Measurements from ENCODE around the gene EIF4A2.

Gene EIF4A2

DNA sequence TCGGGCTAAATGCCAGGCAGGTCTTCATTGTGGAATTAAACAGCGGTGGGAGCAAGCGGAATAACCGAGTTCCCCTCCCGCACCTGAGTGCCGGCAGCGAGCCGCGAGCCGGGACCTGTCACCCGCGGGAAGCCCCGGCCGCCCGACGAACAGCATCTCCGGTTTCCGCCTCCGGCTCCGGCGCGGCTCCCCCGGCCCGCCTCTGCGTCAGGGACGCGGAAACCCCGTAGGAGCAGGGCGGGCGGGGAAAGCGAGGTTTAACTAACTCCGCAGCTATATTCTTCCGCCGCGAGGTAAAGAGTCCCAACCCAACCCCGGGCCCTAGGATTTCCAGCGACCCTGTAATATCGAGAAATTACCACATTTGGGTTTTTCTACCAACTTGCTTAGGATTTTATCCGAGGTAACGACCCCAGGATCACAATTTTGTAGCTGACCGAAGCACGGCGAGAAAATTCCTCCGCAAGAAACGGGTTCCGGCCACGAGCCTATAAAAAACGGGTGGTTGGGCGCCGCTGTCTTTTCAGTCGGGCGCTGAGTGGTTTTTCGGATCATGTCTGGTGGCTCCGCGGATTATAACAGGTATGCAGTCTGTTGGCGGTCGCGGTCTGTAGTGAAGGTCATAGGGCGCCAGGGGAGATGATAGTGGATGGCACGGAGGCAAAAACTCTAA lies at the start of gene EIF4A2:
TSS of gene EIF4A2 (plus strand) at position 520 of the 673 bp plus-strand sequence. CDS start at position 554, 34 bp downstream.
- DNase-seq (ENCODE audit: low spot score) = peak; percentile 95

DNA sequence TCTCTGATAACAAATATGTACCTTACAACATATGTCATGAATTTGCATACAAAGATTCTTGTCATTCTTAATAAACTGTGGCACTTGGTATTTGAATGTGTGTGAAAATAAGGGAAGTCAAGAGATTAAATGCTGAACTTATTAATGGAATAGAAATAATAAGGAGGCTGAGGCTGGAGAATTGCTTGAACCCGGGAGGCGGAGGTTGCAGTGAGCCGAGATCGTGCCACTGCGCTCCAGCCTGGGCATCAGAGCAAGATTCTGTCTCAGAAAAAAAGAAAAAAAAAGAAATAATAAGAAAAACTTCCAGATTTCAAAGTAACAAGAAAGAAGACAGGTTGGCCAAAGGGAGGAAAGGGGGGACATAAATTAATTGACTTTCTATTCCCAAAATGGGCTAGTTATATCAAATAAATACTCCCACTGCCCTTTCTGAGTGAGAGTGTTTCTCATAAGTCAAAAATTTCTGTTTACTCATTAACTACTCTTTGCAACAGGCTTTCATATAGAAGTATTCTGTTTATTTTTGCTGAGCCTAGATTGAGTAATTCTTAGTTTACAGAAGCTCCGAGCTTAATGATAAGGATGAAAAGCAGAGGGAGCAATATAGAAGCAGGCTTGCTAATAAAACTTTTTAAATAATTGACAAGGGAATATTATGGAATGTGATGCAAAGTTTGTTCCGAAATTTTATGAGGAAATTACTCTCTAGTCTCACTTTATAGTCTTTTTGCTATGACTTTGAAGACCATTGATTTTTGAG lies 40.6 kb upstream of the EIF4A2 start:
- no peak for DNase-seq (ENCODE audit: low spot score)

DNA sequence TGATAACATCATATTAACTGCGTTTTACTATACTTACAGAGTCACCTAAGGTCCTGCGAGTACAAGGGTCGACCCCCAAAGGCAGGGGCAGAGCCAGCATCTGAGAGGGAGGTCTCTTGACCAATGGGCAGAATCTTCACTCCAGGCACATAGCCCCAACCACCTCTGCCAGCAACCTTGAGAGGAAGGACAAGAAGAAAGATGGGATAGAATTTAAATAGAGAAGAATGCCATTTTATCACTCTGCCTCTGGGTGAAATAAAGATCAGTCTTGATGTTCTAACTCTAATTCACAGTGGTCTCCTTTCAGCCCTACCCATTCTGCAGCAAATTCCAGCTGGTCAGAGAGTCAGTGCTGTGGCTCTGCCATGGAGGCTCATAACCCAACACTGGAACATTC lies 39.7 kb upstream of the EIF4A2 start:
- DNase-seq (ENCODE audit: low spot score) = no peak

DNA sequence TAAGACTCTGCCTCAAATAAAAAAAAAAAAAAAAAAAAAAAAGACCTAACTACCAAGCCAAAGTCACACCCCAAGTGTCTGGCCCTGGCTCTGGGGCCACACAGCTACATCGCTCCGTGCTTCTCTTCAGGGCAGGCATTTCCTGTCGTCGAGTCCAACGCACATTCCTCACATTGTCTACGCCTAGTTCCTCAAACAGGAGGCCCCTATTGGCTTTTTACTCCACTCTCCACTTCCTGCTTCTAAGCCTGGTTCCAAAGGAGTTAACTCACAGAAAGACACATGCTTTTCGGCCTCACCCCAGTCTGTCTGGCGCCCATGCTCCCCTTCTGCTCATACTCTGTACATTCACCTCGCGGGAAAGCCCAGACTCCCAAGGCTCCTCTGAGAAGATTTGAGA lies 37.4 kb upstream of the EIF4A2 start:
- DNase-seq (ENCODE audit: low spot score) = peak; percentile 74

DNA sequence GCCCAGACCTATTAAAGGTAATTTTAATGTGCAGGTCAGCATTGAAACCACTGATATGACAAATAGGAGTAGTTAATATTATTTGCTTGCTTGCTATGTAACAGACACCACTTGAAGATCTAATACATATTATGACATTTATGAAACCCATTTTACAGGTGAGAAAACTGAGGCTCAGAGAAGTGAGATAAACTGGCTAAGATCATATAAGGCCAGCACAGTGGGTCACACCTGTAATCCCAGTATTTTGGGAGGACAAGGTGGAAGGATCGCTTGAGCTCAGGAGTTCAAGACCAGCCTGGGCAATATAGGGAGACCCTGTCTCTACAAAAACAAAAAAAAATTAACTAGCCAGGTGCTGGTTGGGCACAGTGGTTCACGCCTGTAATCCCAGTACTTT lies 33.1 kb upstream of the EIF4A2 start:
- DNase-seq (ENCODE audit: low spot score) = no peak

DNA sequence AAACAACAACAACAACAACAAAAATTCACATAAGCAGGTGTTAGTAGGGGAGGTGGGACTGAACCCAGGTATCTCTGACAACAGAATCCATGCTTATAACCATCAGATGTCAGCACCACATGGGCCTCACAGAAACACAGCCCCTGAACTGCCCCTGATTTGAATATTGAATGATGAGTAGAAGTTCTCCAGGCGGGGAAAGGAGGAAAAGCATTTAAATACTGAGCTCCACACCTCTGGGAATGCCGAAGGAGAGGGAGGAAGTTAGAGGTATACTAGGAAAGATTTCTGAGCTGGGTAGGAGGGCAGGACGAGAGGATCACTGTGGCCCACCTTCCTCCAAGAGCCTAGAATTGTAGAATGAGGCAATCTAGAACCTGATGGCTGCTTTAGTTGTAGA lies 31.9 kb upstream of the EIF4A2 start:
- DNase-seq (ENCODE audit: low spot score) = no peak

DNA sequence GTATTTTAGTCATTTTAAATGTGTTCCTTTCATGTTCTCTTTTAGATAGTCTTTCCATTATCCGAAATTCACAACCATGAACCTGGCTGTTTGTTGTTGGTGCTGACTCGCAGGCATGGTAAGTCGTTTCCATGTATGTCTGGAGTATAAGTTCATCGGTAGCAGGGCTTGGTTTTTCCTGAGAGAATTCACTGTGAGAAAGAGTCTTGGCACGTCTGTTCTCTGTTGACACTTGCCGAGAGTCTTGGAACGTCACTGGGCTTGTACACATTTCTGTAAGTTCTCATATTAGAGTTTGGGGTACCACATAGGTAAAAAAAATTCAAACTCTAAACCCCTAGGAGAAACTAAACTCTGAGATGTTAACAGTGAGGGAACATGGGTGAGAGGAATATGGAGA lies 29.4 kb upstream of the EIF4A2 start:
- no peak for DNase-seq (ENCODE audit: low spot score)

DNA sequence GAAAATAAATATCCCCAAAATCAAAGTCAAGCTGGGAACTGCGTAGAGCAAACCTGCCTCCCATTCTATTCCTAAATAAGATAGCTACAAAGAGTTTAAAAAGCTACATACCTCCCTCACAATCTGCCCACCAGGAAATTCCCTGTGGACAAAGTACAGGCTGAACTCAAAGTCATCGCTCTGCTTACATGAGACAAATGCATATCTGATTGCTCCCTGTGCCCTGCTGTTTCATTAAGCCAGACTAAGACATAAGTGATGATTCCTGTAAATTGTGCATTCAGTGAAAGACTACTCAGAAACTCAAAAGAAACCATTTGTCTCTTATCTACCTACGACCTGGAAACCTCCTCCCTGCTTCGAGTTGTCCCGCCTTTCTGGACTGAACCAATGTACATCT lies 28.5 kb upstream of the EIF4A2 start:
- DNase-seq (ENCODE audit: low spot score) = no peak

DNA sequence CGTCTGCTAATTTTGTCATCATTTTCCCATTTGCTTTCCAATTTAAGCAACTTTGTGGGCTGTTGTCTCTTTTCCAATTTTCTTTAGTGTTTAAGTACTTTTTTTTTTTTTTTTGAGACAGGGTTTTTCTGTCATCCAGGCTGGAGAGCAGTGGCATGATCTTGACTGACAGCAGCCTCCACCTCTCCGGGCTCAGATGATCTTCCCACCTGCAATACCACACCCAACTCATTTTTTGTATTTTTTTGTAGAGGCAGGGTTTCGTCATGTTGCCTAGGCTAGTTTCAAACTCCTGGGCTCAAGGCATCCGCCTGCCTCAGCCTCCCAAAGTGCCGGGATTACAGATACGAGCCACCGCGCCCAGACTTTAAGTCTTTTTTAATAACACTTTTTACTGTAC lies 26.2 kb upstream of the EIF4A2 start:
- DNase-seq (ENCODE audit: low spot score) = no peak

DNA sequence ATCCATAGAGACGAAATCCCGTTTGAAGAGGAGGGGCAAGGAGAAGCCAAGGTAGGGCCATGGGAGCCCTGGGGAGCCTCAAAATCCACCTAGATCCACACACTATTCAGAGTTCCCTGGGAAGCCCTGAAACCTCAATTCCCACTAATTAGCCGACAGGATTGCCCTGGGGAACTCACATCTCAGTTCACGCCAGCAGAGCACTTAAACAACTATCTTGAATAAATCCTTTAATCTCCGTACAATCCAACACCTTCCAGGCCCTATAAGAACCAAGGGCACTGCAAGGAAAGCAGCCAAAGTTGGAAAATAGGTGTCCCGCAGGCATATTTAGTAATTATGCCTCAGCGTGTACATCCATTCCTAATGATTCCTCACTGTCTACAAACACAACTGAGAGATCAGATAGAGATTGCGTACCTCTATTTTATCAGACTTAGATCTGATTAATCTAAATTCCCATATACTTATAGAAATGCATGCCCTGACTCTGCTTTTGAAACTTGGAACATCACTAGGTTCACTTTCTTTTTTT lies 25.6 kb upstream of the EIF4A2 start:
- DNase-seq (ENCODE audit: low spot score) = no peak

DNA sequence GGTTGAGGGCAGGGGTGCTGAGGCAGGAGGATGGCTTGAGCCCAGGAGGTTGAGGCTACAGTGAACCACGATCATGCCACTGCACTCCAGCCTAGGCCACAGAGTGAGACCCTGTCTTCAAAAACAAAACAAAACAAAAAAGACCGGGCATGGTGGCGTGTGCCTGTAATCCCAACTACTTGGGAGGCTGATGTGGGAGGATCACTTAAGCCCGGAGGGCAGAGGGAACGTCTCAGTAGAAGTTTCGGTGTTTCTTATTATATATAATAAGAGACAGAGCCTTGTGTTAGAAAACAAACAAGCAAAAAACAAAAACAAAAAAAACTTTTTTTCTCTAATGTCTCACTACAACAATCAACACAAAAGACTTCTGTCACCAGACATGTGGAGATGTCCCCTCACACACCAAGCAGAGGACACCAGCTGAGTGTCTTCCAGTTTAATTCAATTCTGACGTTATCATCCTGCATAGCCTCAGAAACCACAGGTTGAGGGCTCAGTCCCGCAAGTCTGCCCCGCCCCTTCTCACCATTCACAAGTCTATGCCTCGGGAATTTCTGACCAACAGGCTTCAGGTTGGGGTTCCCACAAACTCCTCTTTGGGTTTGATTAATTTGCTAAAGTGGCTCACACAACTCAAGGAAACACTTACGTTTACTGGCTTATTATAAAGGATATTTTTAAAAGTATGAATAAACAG lies 24.0 kb upstream of the EIF4A2 start:
- no peak for DNase-seq (ENCODE audit: low spot score)

DNA sequence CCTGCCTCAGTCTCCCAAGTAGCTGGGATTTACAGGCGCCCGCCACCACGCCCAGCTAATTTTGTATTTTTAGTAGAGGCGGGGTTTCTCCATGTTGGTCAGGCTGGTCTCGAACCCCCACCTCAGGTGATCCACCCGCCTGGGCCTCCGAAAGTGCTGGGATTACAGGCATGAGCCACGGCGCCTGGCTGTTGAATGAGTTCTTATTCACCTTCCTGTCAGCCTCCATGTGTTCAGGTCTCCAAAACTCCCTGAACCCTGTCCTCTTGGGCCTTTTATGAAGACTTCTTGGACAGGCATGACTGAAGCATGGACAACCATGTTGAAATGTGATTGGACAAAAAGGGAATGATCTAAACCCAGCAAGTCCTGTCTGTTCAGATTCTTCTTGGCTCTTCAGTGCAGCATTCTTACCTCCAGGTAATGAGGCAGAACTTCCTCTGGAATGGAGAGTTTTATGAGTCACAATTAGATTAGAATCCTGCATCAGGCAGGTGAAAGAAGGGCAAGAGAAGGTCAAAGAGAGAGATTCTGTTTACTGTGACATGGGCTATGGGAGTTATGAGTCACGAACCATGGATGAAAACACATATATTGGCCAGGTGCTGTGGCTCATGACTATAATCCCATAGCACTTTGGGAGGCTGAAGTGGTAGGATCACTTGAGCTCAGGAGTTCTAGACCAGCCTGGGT lies 23.1 kb upstream of the EIF4A2 start:
- no peak for DNase-seq (ENCODE audit: low spot score)

DNA sequence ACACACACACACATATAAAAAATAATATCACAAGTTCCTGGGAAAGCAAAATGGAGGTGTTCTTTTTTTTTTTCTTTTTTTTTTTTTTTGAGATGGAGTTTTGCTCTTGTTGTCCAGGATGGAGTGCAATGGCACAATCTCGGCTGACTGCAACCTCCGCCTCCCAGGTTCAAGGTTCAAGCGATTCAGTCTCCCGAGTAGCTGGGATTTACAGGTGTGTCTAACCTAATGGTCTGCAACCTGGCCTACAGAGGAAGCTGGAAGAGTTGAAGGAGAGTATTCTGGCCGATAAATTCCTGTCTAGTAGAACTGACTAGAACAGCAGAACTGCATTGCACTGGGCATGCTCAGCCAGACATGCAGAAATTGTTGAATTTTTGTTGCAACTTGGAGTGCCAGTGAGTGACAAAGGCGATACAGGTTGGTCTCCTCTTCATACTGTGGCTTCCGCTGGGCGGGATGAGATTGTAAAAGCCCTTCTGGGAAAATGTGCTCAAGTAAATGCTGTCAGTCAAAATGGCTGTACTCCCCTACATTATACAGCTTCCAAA lies 22.4 kb upstream of the EIF4A2 start:
- DNase-seq (ENCODE audit: low spot score) = no peak

DNA sequence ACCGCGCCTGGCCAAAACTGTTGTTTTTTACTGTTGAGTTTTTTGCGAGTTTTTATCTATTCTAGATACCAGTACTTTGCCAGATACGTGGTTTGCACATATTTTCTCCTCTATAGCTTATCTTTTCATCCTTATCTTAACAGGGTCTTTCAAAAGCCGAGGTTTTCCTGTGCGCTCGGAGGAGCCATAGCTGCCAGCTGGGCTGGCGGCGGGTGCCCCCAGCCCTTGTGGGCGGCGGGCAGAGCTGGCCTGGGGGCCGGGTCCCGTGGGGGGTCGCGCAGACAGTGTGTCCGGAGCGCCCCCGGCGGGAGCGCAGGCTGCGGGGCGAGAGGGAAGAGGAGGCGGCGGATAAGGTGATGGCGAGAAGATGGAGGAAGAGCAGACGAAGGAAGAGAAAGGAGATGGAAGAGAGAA lies 11.1 kb upstream of the EIF4A2 start:
- peak; percentile 35 for DNase-seq (ENCODE audit: low spot score)

DNA sequence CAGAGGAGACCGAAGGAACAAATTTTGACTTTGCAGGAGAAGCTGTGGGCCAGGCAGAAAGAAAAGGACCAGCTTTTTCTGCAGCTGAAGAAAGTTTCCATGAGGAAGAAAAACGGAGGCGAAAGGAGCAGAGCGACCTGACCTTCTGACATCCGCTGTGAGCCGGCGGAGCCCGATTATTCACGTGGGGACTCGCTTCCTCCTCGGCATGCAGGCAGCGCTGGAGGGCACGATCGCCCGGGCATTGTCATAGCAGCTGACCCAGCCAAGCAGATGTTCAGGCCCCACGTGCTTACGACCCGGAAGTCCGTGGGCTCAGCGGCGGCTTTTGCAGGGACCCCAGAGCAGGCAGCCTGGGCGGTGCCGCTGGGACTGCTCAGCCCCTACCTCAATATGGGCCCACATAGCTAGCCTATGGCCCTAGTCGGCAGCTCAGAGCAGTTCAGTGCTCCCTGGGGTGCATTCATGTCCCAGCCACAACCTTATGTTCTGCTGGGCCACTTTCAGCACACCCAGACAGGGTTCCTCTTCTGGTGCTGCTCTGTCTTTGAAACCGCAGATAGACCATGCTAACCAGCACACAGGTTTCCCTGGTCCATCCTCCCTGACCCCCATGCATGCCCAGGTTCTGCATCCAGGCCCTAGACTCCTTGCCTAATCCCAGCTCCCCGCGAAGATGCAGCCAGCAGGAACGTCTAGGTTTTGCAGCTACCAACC lies 10.5 kb upstream of the EIF4A2 start:
- peak; percentile 68 for DNase-seq (ENCODE audit: low spot score)

DNA sequence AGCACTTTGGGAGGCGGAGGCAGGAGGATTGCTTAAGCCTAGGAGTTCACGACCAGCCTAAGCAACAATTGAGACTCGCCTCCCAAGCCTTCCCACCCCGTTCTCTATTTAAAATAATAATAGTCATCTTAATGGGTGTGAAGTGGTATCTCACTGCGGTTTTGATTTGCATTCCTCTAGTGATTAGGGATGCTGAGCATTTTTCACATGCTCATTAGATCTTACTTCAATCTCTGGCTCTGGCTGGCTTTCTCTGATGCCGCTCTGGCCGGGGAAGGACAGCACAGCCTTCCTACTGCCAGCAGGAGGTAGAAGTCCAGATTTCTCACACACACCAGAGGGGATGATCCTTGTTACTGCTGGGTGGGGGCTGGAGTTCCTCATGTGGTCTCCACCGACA lies 7.4 kb upstream of the EIF4A2 start:
- DNase-seq (ENCODE audit: low spot score) = no peak

DNA sequence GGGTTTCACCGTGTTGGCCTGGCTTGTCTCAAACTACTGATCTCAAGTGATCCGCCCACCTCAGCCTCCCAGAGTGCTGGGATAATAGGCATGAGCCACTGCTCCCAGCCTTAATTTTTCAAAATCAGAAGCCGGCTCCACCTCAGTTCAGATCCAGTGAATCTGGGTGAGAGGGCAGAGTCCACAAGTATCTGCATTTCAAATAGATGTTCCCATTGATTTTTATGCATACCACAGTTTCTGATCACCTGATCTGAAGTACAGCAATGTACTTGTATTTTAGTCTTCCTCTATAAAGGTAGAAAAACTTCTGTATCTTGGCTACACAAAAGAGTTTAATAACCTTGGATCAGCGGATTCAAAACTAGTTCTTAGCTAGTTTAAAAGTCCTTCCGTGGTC lies 4.2 kb upstream of the EIF4A2 start:
- no peak for DNase-seq (ENCODE audit: low spot score)

DNA sequence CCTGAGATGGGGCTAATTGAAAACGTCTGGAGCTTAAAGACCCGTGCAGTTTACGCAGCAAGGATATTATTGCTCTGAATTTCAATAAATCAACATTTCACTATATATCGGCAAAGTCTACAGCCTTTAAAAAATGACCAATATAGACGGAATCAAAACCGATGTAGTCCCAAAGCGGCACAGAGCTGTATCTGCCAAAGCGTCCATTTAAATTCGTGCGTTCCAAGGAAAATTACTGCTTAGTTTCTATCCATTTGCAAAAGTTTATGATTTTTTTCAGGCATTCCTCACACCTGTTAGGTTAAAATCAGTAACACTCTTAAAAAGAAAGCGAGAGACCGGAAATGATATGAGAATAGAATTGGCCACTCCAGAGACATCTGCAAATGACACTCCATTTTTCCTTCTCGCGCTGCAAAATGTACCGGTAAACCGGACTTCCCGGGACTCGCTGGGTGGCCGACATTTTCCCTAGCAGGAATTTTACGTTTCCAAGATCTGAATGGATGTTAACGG lies 777 bp upstream of the EIF4A2 start:
- DNase-seq (ENCODE audit: low spot score) = no peak

DNA sequence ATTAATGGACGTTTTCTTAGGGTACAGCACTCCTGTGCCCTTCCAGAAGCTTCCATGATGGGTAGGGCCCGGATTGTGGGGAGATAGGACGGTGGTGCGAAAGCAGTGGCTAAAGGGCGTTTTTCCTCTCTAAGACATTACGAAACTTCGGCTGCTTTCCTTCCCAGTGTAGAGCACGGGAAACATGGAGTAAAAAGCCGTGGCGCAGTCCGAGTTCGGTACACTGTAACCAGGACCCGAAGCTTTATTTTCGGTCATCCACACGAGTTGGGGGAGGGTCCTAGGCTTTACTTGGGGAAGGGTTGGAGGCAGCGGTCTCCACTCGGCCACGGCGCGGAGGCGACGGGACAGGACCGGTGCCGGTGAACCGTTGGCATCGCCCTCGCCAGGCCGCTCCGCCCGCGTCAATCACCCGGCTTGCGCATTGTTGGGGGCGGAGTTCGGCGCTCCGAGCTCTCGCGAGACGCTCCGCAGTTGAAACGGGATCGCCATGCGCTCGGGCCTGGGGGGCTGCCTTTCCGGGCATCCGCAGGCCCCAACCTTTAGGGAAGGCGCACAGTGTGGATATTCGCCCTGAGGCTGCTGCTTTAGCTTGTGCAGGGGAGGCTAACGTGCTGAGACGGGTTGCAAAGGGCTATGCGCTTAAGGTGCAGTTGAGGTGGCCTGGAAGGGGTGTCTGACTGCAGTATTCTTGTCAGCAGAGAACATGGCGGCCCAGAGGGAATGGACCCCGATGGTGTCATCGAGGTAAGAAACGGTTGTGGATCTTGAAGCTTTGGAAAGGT lies 546 bp downstream of the EIF4A2 start:
- DNase-seq (ENCODE audit: low spot score) = peak; percentile 90

DNA sequence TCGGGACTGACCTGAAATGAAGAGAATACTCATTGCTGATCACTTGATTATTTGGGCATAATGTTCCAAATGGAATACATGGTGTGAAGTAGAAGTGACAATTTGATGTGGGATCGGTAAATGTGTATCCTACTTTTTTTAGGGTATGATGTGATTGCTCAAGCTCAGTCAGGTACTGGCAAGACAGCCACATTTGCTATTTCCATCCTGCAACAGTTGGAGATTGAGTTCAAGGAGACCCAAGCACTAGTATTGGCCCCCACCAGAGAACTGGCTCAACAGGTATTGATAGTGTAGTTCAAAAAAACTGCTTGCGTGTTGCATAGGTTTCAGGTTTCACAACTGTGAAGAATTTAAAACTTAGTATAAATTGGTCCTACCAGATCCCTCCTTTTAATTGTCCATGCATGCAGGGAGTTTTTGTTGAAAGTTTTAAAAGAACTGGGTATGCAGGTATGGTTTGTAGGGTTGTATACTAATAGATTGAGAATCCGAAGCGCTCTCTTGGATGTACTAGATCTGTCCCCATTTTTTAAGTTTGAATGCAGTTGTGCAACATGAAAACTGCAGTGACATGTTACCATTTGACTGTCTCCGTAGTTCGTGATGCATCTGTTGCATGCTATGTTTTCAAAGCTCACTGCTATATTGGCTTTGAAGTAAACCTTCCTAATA lies 1.6 kb downstream of the EIF4A2 start:
- DNase-seq (ENCODE audit: low spot score) = no peak

Data from GM03348 (cell line).